Ammon's horn (tissue), 1 donor: Measurements from ENCODE around the gene SNX25.

Experiments
- DNase-seq: peaks from one replicate; pipeline ENCODE4 v3.0.0-alpha.2; 2016; ENCODE audit warnings: low spot score

SNX25 gene

GRCh38 chr4:185263419-185263818 is 54.0 kb downstream of the SNX25 start:
- no peak for DNase-seq

- DNase-seq = no peak
Observed at GRCh38 chr4:185265942-185266341, 56.5 kb downstream of the SNX25 start.

GRCh38 chr4:185269286-185269685 is 59.9 kb downstream of the SNX25 start:
- DNase-seq = no peak

- DNase-seq = no peak
Observed at GRCh38 chr4:185270037-185270436, 60.6 kb downstream of the SNX25 start.

- DNase-seq = no peak
Observed at GRCh38 chr4:185270885-185271284, 61.5 kb downstream of the SNX25 start.

GRCh38 chr4:185272245-185272644 is 62.8 kb downstream of the SNX25 start:
- DNase-seq = no peak

- DNase-seq = no peak
Observed at GRCh38 chr4:185275501-185275900, 66.1 kb downstream of the SNX25 start.

- DNase-seq = no peak
Observed at GRCh38 chr4:185276036-185276435, 66.6 kb downstream of the SNX25 start.

- no peak for DNase-seq
Observed at GRCh38 chr4:185278716-185279115, 69.3 kb downstream of the SNX25 start.

- no peak for DNase-seq
Observed at GRCh38 chr4:185280608-185281007, 71.2 kb downstream of the SNX25 start.

GRCh38 chr4:185282968-185283367 is 73.6 kb downstream of the SNX25 start:
- no peak for DNase-seq

GRCh38 chr4:185283723-185284122 is 74.3 kb downstream of the SNX25 start:
- no peak for DNase-seq

GRCh38 chr4:185285632-185286393 is 76.4 kb downstream of the SNX25 start:
- DNase-seq = no peak

- no peak for DNase-seq
Observed at GRCh38 chr4:185286571-185286970, 77.2 kb downstream of the SNX25 start.

GRCh38 chr4:185287031-185287430 is 77.6 kb downstream of the SNX25 start:
- no peak for DNase-seq

- DNase-seq = no peak
Observed at GRCh38 chr4:185290018-185290607, 80.7 kb downstream of the SNX25 start.

- no peak for DNase-seq
Observed at GRCh38 chr4:185290656-185291055, 81.3 kb downstream of the SNX25 start.

- DNase-seq = no peak
Observed at GRCh38 chr4:185293202-185293601, 83.8 kb downstream of the SNX25 start.

- no peak for DNase-seq
Observed at GRCh38 chr4:185296665-185297460, 87.5 kb downstream of the SNX25 start.

- no peak for DNase-seq
Observed at GRCh38 chr4:185298728-185299430, 89.5 kb downstream of the SNX25 start.

GRCh38 chr4:185304541-185304940 is 95.1 kb downstream of the SNX25 start:
- DNase-seq = no peak

- DNase-seq = peak; percentile 40
Observed at GRCh38 chr4:185304944-185305690, 95.7 kb downstream of the SNX25 start.
